HFF-Myc (cell line): ENCODE measurements around the gene TMSB4X.

Experiments
- DNase-seq: peaks from one replicate; pipeline ENCODE4 v3.0.0-alpha.2; 2011; ENCODE audit warnings: low read depth; ENCODE audit errors: extremely low read depth
- H3K4me3 ChIP-seq: replicated peaks from 2 replicates; pipeline ENCODE4 v1.5.1; 2011; ENCODE audit warnings: low read depth, mild to moderate bottlenecking, control low read depth, low read length
- CTCF ChIP-seq: IDR thresholded peaks from 2 replicates; pipeline ENCODE4 v1.5.1; 2012; ENCODE audit warnings: mild to moderate bottlenecking, low read depth, low read length, control low read depth; ENCODE audit errors: missing control alignments

Gene TMSB4X

GRCh38 chrX:12997906-12998687 lies 23.2 kb downstream of the TMSB4X start:
- no peak overlapping the region for H3K4me3 ChIP-seq
- no peak for TF ChIP-seq CTCF
- DNase-seq = no peak

GRCh38 chrX:12999422-12999821 lies 24.5 kb downstream of the TMSB4X start:
- no peak for DNase-seq
- TF ChIP-seq CTCF = no peak
- no peak overlapping the region for H3K4me3 ChIP-seq

- no peak overlapping the region for H3K4me3 ChIP-seq
- TF ChIP-seq CTCF = no peak
- no peak for DNase-seq
Observed at GRCh38 chrX:13000301-13000811, 25.4 kb downstream of the TMSB4X start.

- DNase-seq = no peak
- no peak overlapping the region for H3K4me3 ChIP-seq
- no peak for TF ChIP-seq CTCF
Observed at GRCh38 chrX:13001097-13001496, 26.2 kb downstream of the TMSB4X start.

GRCh38 chrX:13001961-13002671 lies 27.2 kb downstream of the TMSB4X start:
- DNase-seq = no peak
- no peak for TF ChIP-seq CTCF
- no peak overlapping the region for H3K4me3 ChIP-seq

- no peak overlapping the region for H3K4me3 ChIP-seq
- DNase-seq = no peak
- TF ChIP-seq CTCF = no peak
Observed at GRCh38 chrX:13005661-13006473, 31.0 kb downstream of the TMSB4X start.
